Measurements from ENCODE around the gene C12orf42.

- no peak for TF ChIP-seq CTCF (conservative IDR thresholded peaks at IDR 0.05)
- no peak for TF ChIP-seq EZH2 (IDR thresholded peaks at IDR 0.05; ENCODE audit: low read depth)
Measured at GRCh38 chr12:103368167-103368566, 127.6 kb downstream of the C12orf42 start.
